H9 (cell line): ENCODE measurements around the gene HOXC6. TPM values are rescaled to one million over a fixed set of nuclear protein-coding genes. Genes with fewer than 3 reads are reported as not detected.

Experiments used
- DNase-seq: peaks from one replicate; pipeline ENCODE4 v3.0.0-alpha.2; 2017
- H2AFZ ChIP-seq: one replicate; pipeline ENCODE4 v1.6.1; 2013; ENCODE audit warnings: mild to moderate bottlenecking, low read length, control low read depth, moderate library complexity
- H2AK5ac ChIP-seq: 2 replicates; pipeline ENCODE4 v1.6.1; 2013; ENCODE audit warnings: low read length, control low read depth, mixed read lengths; ENCODE audit not compliant: insufficient read length
- H2BK120ac ChIP-seq: one replicate; pipeline ENCODE4 v1.6.1; 2013; ENCODE audit warnings: low read depth, mild to moderate bottlenecking, low read length, control low read depth, inconsistent platforms; ENCODE audit not compliant: poor library complexity, severe bottlenecking
- H2BK12ac ChIP-seq: 2 replicates; pipeline ENCODE4 v1.6.1; 2013; ENCODE audit warnings: low read length, control low read depth, mixed read lengths, low read depth; ENCODE audit not compliant: insufficient read length
- H2BK15ac ChIP-seq: 2 replicates; pipeline ENCODE4 v1.6.1; 2013; ENCODE audit warnings: low read depth, low read length, control low read depth
- H2BK20ac ChIP-seq: one replicate; pipeline ENCODE4 v1.6.1; 2013; ENCODE audit warnings: low read depth, mild to moderate bottlenecking, low read length, control low read depth, inconsistent platforms; ENCODE audit not compliant: poor library complexity, severe bottlenecking
- H2BK5ac ChIP-seq: 2 replicates; pipeline ENCODE4 v1.6.1; 2013; ENCODE audit warnings: low read length, control low read depth, mixed read lengths; ENCODE audit not compliant: insufficient read length
- H3K14ac ChIP-seq: 2 replicates; pipeline ENCODE4 v1.6.1; 2013; ENCODE audit warnings: low read length, control low read depth; ENCODE audit not compliant: insufficient read depth
- H3K18ac ChIP-seq: 2 replicates; pipeline ENCODE4 v1.6.1; 2013; ENCODE audit warnings: low read depth, mild to moderate bottlenecking, mixed read lengths, low read length, control low read depth; ENCODE audit not compliant: insufficient read length
- H3K23ac ChIP-seq: 2 replicates; pipeline ENCODE4 v1.6.1; 2013; ENCODE audit warnings: low read length, control low read depth, mixed read lengths, low read depth; ENCODE audit not compliant: insufficient read length
- H3K23me2 ChIP-seq: 2 replicates; pipeline ENCODE4 v1.6.1; 2013; ENCODE audit warnings: low read depth, mild to moderate bottlenecking, mixed read lengths, low read length, control low read depth; ENCODE audit not compliant: insufficient read length, poor library complexity, severe bottlenecking
- H3K27ac ChIP-seq: 2 replicates; pipeline ENCODE4 v1.5.1; 2013; ENCODE audit warnings: low read length, control low read depth, mixed read lengths, low read depth; ENCODE audit not compliant: insufficient read length
- H3K27me3 ChIP-seq: 2 replicates; pipeline ENCODE4 v1.6.1; 2013; ENCODE audit warnings: low read length, control low read depth, inconsistent platforms; ENCODE audit not compliant: insufficient read depth
- H3K4ac ChIP-seq: 2 replicates; pipeline ENCODE4 v1.6.1; 2013; ENCODE audit warnings: low read depth, mild to moderate bottlenecking, control low read depth, inconsistent platforms, low read length, moderate library complexity
- H3K4me1 ChIP-seq: 2 replicates; pipeline ENCODE4 v1.6.1; 2013; ENCODE audit warnings: low read length, control low read depth, inconsistent platforms; ENCODE audit not compliant: insufficient read depth
- H3K4me2 ChIP-seq: 2 replicates; pipeline ENCODE4 v1.6.1; 2013; ENCODE audit warnings: low read length, control low read depth, mixed read lengths; ENCODE audit not compliant: insufficient read length, insufficient read depth
- H3K56ac ChIP-seq: 2 replicates; pipeline ENCODE4 v1.6.1; 2013; ENCODE audit warnings: low read depth, mild to moderate bottlenecking, mixed read lengths, low read length, control low read depth; ENCODE audit not compliant: insufficient read length
- H3K79me1 ChIP-seq: 2 replicates; pipeline ENCODE4 v1.6.1; 2013; ENCODE audit warnings: low read depth, mild to moderate bottlenecking, moderate library complexity, low read length, control low read depth, inconsistent platforms; ENCODE audit not compliant: insufficient read depth, poor library complexity, severe bottlenecking
- H3K79me2 ChIP-seq: 2 replicates; pipeline ENCODE4 v1.6.1; 2013; ENCODE audit warnings: low read length, control low read depth, inconsistent platforms; ENCODE audit not compliant: insufficient read depth
- H3K9ac ChIP-seq: 2 replicates; pipeline ENCODE4 v1.6.1; 2013; ENCODE audit warnings: low read length, control low read depth, mixed read lengths; ENCODE audit not compliant: insufficient read length; ENCODE audit errors: extremely low read depth
- H3K9me3 ChIP-seq: one replicate; pipeline ENCODE4 v1.6.1; 2013; ENCODE audit warnings: low read depth, low read length, inconsistent platforms; ENCODE audit not compliant: control insufficient read depth
- H3T11ph ChIP-seq: one replicate; pipeline ENCODE4 v1.6.1; 2013; ENCODE audit warnings: mild to moderate bottlenecking, low read length, control low read depth, inconsistent platforms
- H4K20me1 ChIP-seq: one replicate; pipeline ENCODE4 v1.6.1; 2013; ENCODE audit not compliant: control insufficient read depth, insufficient read length, insufficient read depth
- H4K5ac ChIP-seq: 2 replicates; pipeline ENCODE4 v1.6.1; 2013; ENCODE audit warnings: low read depth, mild to moderate bottlenecking, mixed read lengths, low read length, control low read depth; ENCODE audit not compliant: insufficient read length
- H4K8ac ChIP-seq: replicated peaks from 2 replicates; pipeline ENCODE4 v1.6.1; 2013; ENCODE audit warnings: low read length, control low read depth, mixed read lengths, low read depth; ENCODE audit not compliant: insufficient read length
- H4K91ac ChIP-seq: 2 replicates; pipeline ENCODE4 v1.6.1; 2013; ENCODE audit warnings: low read depth, mild to moderate bottlenecking, moderate library complexity, mixed read lengths, low read length, control low read depth; ENCODE audit not compliant: insufficient read length
- H3K27ac Mint-ChIP-seq, 3 experiments: 2 replicates in 2 of 3; 3 replicates in 1 of 3; pipeline ENCODE4 v1.8.0; 2020 to 2021; ENCODE audit warnings: mixed read lengths in 3 of 3, mild to moderate bottlenecking in 1 of 3, moderate library complexity in 1 of 3
- H3K27me3 Mint-ChIP-seq: 2 replicates; pipeline ENCODE4 v1.8.0; 2021; ENCODE audit warnings: low read depth, mild to moderate bottlenecking, moderate library complexity, mixed read lengths
- H3K36me3 Mint-ChIP-seq, 3 experiments: 2 replicates in 2 of 3; 3 replicates in 1 of 3; pipeline ENCODE4 v1.8.0; 2020 to 2021; ENCODE audit warnings: low read depth in 3 of 3, mixed read lengths in 3 of 3; ENCODE audit not compliant: insufficient read depth in 1 of 3
- H3K4me1 Mint-ChIP-seq, 2 experiments: 2 replicates each; pipeline ENCODE4 v1.8.0; 2020; ENCODE audit warnings: mixed read lengths in 2 of 2
- H3K4me3 Mint-ChIP-seq, 2 experiments: 2 replicates in 1 of 2; 3 replicates in 1 of 2; pipeline ENCODE4 v1.8.0; 2020 to 2021; ENCODE audit warnings: mild to moderate bottlenecking in 2 of 2, mixed read lengths in 2 of 2, moderate library complexity in 1 of 2
- H3K9me3 Mint-ChIP-seq, 2 experiments: 2 replicates in 1 of 2; 3 replicates in 1 of 2; pipeline ENCODE4 v1.8.0; 2020; ENCODE audit warnings: mild to moderate bottlenecking in 2 of 2, mixed read lengths in 2 of 2, moderate library complexity in 1 of 2
- WGBS: extraction: QIAGEN DNeasy Blood & Tissue Kit; methylation state at CpG from one replicate; pipeline ENCODE4 v1.1.7; 2013; ENCODE audit warnings: missing lambda C conversion rate, low lambda C conversion rate, mixed read lengths; ENCODE audit not compliant: insufficient read length; ENCODE audit errors: extremely low coverage; 5-methylcytosine and 5-hydroxymethylcytosine counted together
- total RNA-seq: library from RNA; stranded (reverse); gene quantifications from 2 replicates; pipeline ENCODE4 v1.2.1, GENCODE V29; 2021
- TF ChIP-seq, protein P1 (sequence below): fragments of 200-600 bp; sonication (generic); conservative IDR thresholded peaks from 3 replicates; pipeline ENCODE4 v1.8.0; 2021; ENCODE audit warnings: antibody characterized with exemption, mild to moderate bottlenecking

Gene HOXC6
- total RNA-seq, 1 experiment from 2014 or later, result not detected

GRCh38 chr12:53982648-53983567 is 45.3 kb upstream of the HOXC6 start:
- Mint-ChIP-seq H3K4me3 (no peak overlapping the region), H3K4me1 (peaks cover 3 to 12% of the 10 kb centered on the region in 2 experiments; a peak in 2 of 4 replicates), H3K9me3 (peaks cover 9 to 14% of the 10 kb centered on the region in 2 experiments; a peak in 4 of 5 replicates), H3K36me3 (no peaks in the 10 kb centered on the region; a peak in 2 of 7 replicates), H3K27me3 (peaks cover 100% of the 10 kb centered on the region), H3K27ac (no peak overlapping the region; a peak in 2 of 7 replicates)
- Histone ChIP-seq H3K27me3 (peaks cover 94% of the 10 kb centered on the region), H2BK20ac (no peak overlapping the region), H3K79me2 (no peaks in the 10 kb centered on the region), H3K4ac (no peak overlapping the region), H4K20me1 (no peaks in the 10 kb centered on the region), H2BK15ac (no peak overlapping the region), H2BK120ac (no peak overlapping the region), H4K5ac (no peak overlapping the region), H3K18ac (no peak overlapping the region), H3K79me1 (no peaks in the 10 kb centered on the region), H2BK12ac (no peak overlapping the region), H3K4me2 (no peak overlapping the region), H3K9ac (no peak overlapping the region), H3K23me2 (no peaks in the 10 kb centered on the region), H3K9me3 (no peaks in the 10 kb centered on the region), H4K91ac (no peak overlapping the region), H3T11ph (no peak overlapping the region), H2AK5ac (no peak overlapping the region), H2AFZ (no peak overlapping the region), H2BK5ac (no peak overlapping the region), H4K8ac (no peak overlapping the region), H3K14ac (no peak overlapping the region), H3K56ac (no peak overlapping the region), H3K4me1 (no peaks in the 10 kb centered on the region), H3K23ac (no peak overlapping the region), H3K27ac (no peak overlapping the region)
- WGBS, result no CpG with 5 or more reads among the region's 26 CpGs
- DNase-seq, result no peak
- TF ChIP-seq, protein P1, sequence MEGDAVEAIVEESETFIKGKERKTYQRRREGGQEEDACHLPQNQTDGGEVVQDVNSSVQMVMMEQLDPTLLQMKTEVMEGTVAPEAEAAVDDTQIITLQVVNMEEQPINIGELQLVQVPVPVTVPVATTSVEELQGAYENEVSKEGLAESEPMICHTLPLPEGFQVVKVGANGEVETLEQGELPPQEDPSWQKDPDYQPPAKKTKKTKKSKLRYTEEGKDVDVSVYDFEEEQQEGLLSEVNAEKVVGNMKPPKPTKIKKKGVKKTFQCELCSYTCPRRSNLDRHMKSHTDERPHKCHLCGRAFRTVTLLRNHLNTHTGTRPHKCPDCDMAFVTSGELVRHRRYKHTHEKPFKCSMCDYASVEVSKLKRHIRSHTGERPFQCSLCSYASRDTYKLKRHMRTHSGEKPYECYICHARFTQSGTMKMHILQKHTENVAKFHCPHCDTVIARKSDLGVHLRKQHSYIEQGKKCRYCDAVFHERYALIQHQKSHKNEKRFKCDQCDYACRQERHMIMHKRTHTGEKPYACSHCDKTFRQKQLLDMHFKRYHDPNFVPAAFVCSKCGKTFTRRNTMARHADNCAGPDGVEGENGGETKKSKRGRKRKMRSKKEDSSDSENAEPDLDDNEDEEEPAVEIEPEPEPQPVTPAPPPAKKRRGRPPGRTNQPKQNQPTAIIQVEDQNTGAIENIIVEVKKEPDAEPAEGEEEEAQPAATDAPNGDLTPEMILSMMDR, result no peak
